Measurements from ENCODE around the gene MVB12B. TPM values are rescaled to one million over a fixed set of nuclear protein-coding genes. Genes with fewer than 3 reads are reported as not detected.

MVB12B gene
- polyA plus RNA-seq, 2 donors, result 2.1 to 2.4 TPM

DNA sequence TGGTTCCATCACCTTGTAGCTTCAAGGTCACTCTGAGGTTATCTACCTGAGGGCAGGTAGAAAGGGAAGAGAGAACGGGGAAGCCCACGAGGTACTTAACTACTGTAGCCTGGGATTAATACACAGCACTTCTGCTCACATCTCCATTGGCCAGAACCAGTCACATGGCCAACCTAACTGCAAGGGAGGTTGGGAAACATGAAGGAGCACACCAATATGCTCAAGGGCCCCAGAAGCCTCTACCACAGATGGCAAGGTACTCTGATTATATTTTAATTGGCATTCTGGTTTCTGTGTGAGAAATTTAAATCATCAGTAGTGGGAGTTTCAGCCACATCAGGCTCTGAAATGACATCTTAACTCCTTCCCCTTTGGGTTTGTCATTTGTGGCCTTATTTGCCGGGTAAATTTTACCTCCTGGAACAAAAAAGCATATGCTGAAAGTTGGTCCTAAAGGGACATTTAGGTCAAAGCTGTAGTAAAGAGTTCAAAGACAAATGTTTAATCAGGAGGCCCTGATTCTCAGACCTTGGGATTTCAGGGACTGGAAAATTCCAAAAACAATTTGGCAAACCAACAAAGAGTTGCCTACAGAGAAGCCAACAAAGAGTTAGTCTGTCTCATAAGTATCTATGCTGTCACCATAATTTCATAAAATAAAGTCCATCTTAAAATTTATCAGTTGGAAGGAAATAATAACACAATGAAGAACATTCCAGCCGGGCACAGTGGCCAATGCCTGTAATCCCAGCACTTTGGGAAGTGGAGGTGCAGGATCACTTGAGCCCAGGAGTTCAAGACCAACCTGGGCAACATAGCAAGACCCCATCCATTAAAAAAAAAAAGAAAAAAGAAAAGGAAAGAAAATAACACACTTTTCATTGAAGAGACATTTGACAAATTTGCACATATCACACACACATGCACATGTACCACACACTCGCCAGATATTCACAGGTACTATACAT, 13.8 kb upstream of the MVB12B start:
- 86 to 87% methylated on average over 5 of the region's 5 CpGs for WGBS, 2 donors
- Histone ChIP-seq H3K27me3 (ENCODE audit: control insufficient read depth in 1 of 2, insufficient read depth in 2 of 2, low read length in 2 of 2) (no peaks in the 10 kb centered on the region), H3K27ac (ENCODE audit: low read depth in 2 of 2, low read length in 1 of 2) (no peak overlapping the region), H3K4me1 (ENCODE audit: control insufficient read depth in 2 of 2, insufficient read depth in 2 of 2, low read length in 1 of 2) (no peaks in the 10 kb centered on the region), H3K36me3 (ENCODE audit: control insufficient read depth in 2 of 2, insufficient read depth in 2 of 2, low read length in 1 of 2) (no peaks in the 10 kb centered on the region), H3K4me3 (ENCODE audit: low read depth in 1 of 2, low read length in 2 of 2) (no peak overlapping the region), H3K9me3 (ENCODE audit: control insufficient read depth in 2 of 2, insufficient read depth in 1 of 2, low read depth in 1 of 2, low read length in 1 of 2) (no peaks in the 10 kb centered on the region)

DNA sequence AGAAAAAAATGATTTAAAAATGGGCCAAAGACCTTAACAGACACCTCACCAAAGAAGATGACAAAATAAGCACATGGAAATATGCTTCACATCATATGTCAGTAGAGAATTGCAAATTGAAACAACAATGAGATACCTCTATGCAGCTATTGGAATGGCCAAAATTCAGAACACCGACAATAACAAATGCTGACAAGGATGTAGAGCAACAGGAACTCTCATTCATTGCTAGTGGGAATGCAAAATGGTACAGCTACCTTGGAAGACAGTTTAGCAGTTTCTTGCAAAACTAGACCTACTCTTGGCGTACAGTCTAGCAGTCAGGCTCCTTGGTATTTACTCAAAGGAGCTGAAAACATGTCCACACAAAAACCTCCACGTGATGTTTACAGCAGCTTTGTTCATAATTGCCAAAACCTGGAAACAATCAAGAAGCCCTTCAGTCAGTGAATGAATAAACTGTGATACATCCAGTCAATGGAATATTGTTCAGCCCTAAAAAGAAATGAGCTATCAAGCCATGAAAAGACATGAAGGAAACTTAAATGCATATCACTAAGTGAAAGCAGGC, 10.5 kb upstream of the MVB12B start:
- Histone ChIP-seq H3K9me3 (ENCODE audit: control insufficient read depth in 2 of 2, insufficient read depth in 1 of 2, low read depth in 1 of 2, low read length in 1 of 2) (no peaks in the 10 kb centered on the region), H3K27ac (ENCODE audit: low read depth in 2 of 2, low read length in 1 of 2) (no peak overlapping the region), H3K4me3 (ENCODE audit: low read depth in 1 of 2, low read length in 2 of 2) (no peak overlapping the region), H3K36me3 (ENCODE audit: control insufficient read depth in 2 of 2, insufficient read depth in 2 of 2, low read length in 1 of 2) (no peaks in the 10 kb centered on the region), H3K4me1 (ENCODE audit: control insufficient read depth in 2 of 2, insufficient read depth in 2 of 2, low read length in 1 of 2) (no peaks in the 10 kb centered on the region), H3K27me3 (ENCODE audit: control insufficient read depth in 1 of 2, insufficient read depth in 2 of 2, low read length in 2 of 2) (no peaks in the 10 kb centered on the region)
- 70 to 73% methylated on average over 3 of the region's 3 CpGs for WGBS, 2 donors

DNA sequence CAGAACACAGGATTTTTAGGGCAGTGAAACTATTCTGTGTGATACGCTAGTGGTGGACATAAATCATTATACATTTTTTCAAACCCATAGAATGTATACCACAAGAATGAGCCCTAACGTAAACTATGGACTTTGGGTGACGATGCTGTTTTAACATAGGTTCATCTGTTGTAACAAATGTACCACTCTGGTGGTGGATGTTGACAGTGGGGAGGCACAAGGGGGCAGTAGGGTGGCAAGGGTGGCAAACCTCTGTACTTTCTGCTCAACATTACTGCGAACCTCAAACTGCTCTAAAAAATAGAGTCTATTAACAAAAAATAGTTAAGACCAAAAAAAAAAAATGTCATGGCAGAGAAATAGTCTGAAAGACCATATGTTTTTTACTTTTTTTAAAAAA, 9.1 kb upstream of the MVB12B start:
- Histone ChIP-seq H3K4me3 (ENCODE audit: low read depth in 1 of 2, low read length in 2 of 2) (no peak overlapping the region), H3K36me3 (ENCODE audit: control insufficient read depth in 2 of 2, insufficient read depth in 2 of 2, low read length in 1 of 2) (no peaks in the 10 kb centered on the region), H3K9me3 (ENCODE audit: control insufficient read depth in 2 of 2, insufficient read depth in 1 of 2, low read depth in 1 of 2, low read length in 1 of 2) (no peaks in the 10 kb centered on the region), H3K27ac (ENCODE audit: low read depth in 2 of 2, low read length in 1 of 2) (no peak overlapping the region), H3K4me1 (ENCODE audit: control insufficient read depth in 2 of 2, insufficient read depth in 2 of 2, low read length in 1 of 2) (no peaks in the 10 kb centered on the region), H3K27me3 (ENCODE audit: control insufficient read depth in 1 of 2, insufficient read depth in 2 of 2, low read length in 2 of 2) (no peaks in the 10 kb centered on the region)
- 81 to 89% methylated on average over 4 of the region's 4 CpGs for WGBS, 2 donors

DNA sequence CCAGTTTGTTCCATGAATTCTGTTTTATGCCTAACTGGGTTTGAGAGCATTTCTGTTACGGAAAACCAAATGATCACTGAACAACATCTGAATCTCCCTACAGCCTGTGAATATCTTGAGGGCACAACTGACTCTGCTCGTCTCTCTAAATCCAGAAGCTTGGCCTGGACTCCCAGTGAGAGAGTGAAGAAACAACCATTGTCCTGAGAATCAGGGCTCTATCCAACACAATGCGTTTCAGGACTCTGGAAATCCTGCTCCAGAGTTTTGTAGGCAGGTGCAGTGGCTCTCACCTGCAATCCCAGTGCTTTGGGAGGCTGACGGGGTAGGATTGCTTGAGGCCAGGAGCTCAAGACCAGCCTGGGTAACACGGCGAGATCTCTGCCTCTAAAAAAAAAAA, 7.8 kb upstream of the MVB12B start:
- Histone ChIP-seq H3K27me3 (ENCODE audit: control insufficient read depth in 1 of 2, insufficient read depth in 2 of 2, low read length in 2 of 2) (no peaks in the 10 kb centered on the region), H3K4me1 (ENCODE audit: control insufficient read depth in 2 of 2, insufficient read depth in 2 of 2, low read length in 1 of 2) (no peaks in the 10 kb centered on the region)
- 91 to 95% methylated on average over 6 of the region's 6 CpGs for WGBS, 2 donors

DNA sequence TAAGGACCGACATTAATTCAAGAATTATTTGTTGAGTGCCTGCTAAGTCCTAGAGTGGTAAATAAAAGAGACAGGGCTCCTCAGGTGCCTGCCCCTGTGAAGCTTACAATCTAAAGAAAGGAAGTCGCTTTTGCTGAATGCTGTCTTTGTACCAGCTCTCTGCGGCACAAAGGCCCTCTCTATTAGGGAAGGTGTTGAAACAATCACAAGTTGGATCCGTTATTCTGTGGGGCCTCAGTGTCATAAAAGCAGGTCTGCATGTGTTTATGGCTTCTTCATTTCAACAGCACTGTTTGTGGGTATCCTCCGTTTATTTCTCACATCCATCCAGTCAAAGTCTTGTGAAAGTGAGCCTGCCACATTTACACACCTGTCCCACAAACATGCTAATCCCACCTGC, 7.0 kb upstream of the MVB12B start:
- Histone ChIP-seq H3K9me3 (ENCODE audit: control insufficient read depth in 2 of 2, insufficient read depth in 1 of 2, low read depth in 1 of 2, low read length in 1 of 2) (no peaks in the 10 kb centered on the region), H3K27me3 (ENCODE audit: control insufficient read depth in 1 of 2, insufficient read depth in 2 of 2, low read length in 2 of 2) (no peaks in the 10 kb centered on the region), H3K4me3 (ENCODE audit: low read depth in 1 of 2, low read length in 2 of 2) (no peak overlapping the region), H3K4me1 (ENCODE audit: control insufficient read depth in 2 of 2, insufficient read depth in 2 of 2, low read length in 1 of 2) (no peaks in the 10 kb centered on the region), H3K27ac (ENCODE audit: low read depth in 2 of 2, low read length in 1 of 2) (no peak overlapping the region), H3K36me3 (ENCODE audit: control insufficient read depth in 2 of 2, insufficient read depth in 2 of 2, low read length in 1 of 2) (no peaks in the 10 kb centered on the region)
- WGBS, 2 donors, result 90 to 92% methylated on average over 5 of the region's 5 CpGs

More for the DNA sequence above, 7.8 kb upstream of the MVB12B start:
- H3K9me3 ChIP-seq (ENCODE audit: control insufficient read depth in 2 of 2, insufficient read depth in 1 of 2, low read depth in 1 of 2, low read length in 1 of 2), result no peaks in the 10 kb centered on the region
- H3K27ac ChIP-seq (ENCODE audit: low read depth in 2 of 2, low read length in 1 of 2), result no peak overlapping the region
- no peak overlapping the region for H3K4me3 ChIP-seq (ENCODE audit: low read depth in 1 of 2, low read length in 2 of 2)
- H3K36me3 ChIP-seq (ENCODE audit: control insufficient read depth in 2 of 2, insufficient read depth in 2 of 2, low read length in 1 of 2), result no peaks in the 10 kb centered on the region

DNA sequence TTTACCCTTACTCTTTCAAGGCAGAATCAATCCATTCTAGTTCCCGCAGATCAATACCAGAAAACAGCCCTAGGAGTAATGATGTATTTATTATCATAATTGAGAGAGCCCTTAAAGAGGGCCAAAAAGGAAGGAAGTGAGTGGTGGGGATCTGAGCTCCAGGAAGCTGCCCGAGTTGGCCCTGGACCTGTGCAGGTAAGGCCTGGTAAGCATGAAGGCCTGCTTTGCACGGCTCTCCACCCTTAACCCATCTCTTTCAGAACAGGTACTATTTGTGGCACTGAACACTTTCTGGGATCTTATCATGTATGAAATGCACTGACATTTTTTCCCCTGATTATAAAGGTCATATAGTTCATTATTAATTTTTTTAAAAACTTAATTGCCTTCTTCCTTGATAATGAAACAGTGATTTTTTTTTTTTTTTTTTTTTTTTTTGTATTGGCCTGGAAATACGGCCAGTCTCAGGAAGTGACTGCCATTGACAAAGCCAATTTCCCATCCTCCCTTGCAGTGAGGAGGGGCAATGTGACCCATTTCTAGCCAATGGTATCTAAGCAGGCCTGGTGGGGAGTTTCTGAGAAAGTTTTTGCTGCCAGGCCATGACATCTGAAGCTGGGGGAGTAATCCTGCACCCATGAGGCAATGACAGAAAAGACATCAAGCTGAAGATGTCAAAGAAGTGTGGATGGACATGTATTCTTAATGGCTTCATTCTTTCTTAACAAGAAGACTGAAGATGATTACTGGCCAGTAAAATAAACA, 6.3 kb upstream of the MVB12B start:
- no peak overlapping the region for H3K4me3 ChIP-seq (ENCODE audit: low read depth in 1 of 2, low read length in 2 of 2)
- H3K27ac ChIP-seq (ENCODE audit: low read depth in 2 of 2, low read length in 1 of 2), result no peak overlapping the region
- H3K4me1 ChIP-seq (ENCODE audit: control insufficient read depth in 2 of 2, insufficient read depth in 2 of 2, low read length in 1 of 2), result no peaks in the 10 kb centered on the region
- no peaks in the 10 kb centered on the region for H3K27me3 ChIP-seq (ENCODE audit: control insufficient read depth in 1 of 2, insufficient read depth in 2 of 2, low read length in 2 of 2)
- H3K9me3 ChIP-seq (ENCODE audit: control insufficient read depth in 2 of 2, insufficient read depth in 1 of 2, low read depth in 1 of 2, low read length in 1 of 2), result no peaks in the 10 kb centered on the region
- H3K36me3 ChIP-seq (ENCODE audit: control insufficient read depth in 2 of 2, insufficient read depth in 2 of 2, low read length in 1 of 2), result no peaks in the 10 kb centered on the region
- 66 to 79% methylated on average over 4 of the region's 4 CpGs for WGBS, 2 donors

DNA sequence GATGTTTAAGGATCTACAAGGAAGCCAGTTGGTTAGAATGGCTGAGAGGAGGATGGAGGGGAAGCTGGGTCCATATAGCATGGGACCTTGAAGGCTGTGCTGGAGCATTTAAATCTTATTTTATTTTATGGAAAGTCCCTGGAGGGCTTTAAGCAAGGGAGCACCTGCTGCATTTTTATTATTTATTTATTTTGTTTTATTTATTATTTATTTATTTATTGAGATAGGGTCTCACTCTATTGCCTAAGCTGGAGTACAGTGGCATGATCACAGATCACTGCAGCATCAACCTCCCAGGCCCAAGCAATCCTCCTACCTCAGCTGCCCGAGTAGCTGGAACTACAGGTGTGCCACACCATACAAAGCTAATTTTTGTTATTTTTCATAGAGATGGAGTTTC, 4.9 kb upstream of the MVB12B start:
- Histone ChIP-seq H3K27me3 (ENCODE audit: control insufficient read depth in 1 of 2, insufficient read depth in 2 of 2, low read length in 2 of 2) (no peaks in the 10 kb centered on the region), H3K27ac (ENCODE audit: low read depth in 2 of 2, low read length in 1 of 2) (no peak overlapping the region), H3K4me3 (ENCODE audit: low read depth in 1 of 2, low read length in 2 of 2) (no peak overlapping the region), H3K9me3 (ENCODE audit: control insufficient read depth in 2 of 2, insufficient read depth in 1 of 2, low read depth in 1 of 2, low read length in 1 of 2) (no peaks in the 10 kb centered on the region), H3K36me3 (ENCODE audit: control insufficient read depth in 2 of 2, insufficient read depth in 2 of 2, low read length in 1 of 2) (no peaks in the 10 kb centered on the region), H3K4me1 (ENCODE audit: control insufficient read depth in 2 of 2, insufficient read depth in 2 of 2, low read length in 1 of 2) (no peaks in the 10 kb centered on the region)
- WGBS, 2 donors, result 89 to 100% methylated on average over 1 of the region's 1 CpG

DNA sequence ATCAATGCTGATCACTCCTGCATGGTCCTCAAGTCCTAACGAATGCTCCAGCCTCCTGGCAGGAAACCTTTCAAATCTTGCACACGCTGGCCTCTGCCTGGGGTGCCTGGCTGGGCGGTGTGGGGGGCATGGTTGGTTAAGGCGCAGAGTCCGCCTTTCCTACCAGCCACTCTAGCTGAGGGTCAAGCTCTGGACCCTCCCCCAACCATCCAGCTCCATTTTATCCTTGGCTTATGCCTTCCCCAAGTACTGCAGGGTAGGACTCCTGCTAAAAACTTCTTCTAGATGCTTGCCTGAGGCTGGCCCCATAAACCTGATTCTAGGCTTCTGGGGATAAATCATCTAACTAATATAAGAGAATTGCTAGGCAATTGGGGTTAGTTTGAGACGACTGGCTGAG, 808 bp upstream of the MVB12B start:
- Histone ChIP-seq H3K4me1 (ENCODE audit: control insufficient read depth in 2 of 2, insufficient read depth in 2 of 2, low read length in 1 of 2) (peaks cover 0 to 6% of the 10 kb centered on the region in 2 donors), H3K36me3 (ENCODE audit: control insufficient read depth in 2 of 2, insufficient read depth in 2 of 2, low read length in 1 of 2) (no peaks in the 10 kb centered on the region), H3K4me3 (ENCODE audit: low read depth in 1 of 2, low read length in 2 of 2) (peak overlapping the region in 1 of 2 donors; percentile 67), H3K27ac (ENCODE audit: low read depth in 2 of 2, low read length in 1 of 2) (peak overlapping the region; percentile 78 to 83), H3K27me3 (ENCODE audit: control insufficient read depth in 1 of 2, insufficient read depth in 2 of 2, low read length in 2 of 2) (no peaks in the 10 kb centered on the region), H3K9me3 (ENCODE audit: control insufficient read depth in 2 of 2, insufficient read depth in 1 of 2, low read depth in 1 of 2, low read length in 1 of 2) (no peaks in the 10 kb centered on the region)
- WGBS, 2 donors, result 80 to 84% methylated on average over 6 of the region's 6 CpGs

DNA sequence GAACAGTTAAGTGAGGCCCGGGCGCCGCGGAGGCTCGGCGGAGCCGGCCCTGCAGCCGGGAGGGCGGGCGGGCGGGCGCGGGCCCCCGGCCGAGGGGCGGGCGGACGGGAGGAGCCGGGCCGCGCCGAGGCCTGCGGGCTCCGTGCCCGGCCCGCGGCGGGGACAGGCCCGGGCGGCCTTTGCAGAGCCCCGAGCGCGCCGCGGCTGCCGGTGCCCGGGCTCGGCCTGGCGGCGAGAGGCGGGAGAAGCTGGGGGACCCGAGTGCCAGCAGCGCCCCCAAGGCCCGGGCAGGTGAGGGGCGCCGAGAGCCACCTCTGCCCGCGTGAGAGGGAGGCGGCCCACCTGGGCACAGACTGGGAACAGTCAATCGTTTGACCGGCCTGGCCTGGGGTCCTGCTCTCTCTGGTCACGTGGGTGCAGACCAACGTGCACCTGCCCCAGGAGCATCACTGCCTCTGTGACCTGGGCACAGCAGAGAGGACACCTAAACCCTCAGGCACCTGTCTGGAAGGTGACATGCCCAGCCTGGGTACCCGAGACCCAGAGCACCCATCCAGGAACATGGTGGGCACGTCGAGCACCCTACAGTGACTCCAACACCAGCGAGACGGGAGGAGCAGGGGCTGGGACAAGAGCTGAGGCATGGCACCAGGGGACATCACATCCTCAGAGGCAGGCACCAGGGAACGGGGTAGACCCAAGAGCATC, 531 bp downstream of the MVB12B start:
- no peaks in the 10 kb centered on the region for H3K36me3 ChIP-seq (ENCODE audit: control insufficient read depth in 2 of 2, insufficient read depth in 2 of 2, low read length in 1 of 2)
- no peaks in the 10 kb centered on the region for H3K9me3 ChIP-seq (ENCODE audit: control insufficient read depth in 2 of 2, insufficient read depth in 1 of 2, low read depth in 1 of 2, low read length in 1 of 2)
- 3 to 6% methylated on average over 38 to 59 of the region's 59 CpGs for WGBS, 2 donors
- H3K4me3 ChIP-seq (ENCODE audit: low read depth in 1 of 2, low read length in 2 of 2), result peak overlapping the region; percentile 67
- H3K27me3 ChIP-seq (ENCODE audit: control insufficient read depth in 1 of 2, insufficient read depth in 2 of 2, low read length in 2 of 2), result no peaks in the 10 kb centered on the region
- H3K27ac ChIP-seq (ENCODE audit: low read depth in 2 of 2, low read length in 1 of 2), result peak overlapping the region; percentile 78 to 83
- H3K4me1 ChIP-seq (ENCODE audit: control insufficient read depth in 2 of 2, insufficient read depth in 2 of 2, low read length in 1 of 2), result peaks cover 0 to 6% of the 10 kb centered on the region in 2 donors
